ENCODE data around the gene SNORC.

DNA sequence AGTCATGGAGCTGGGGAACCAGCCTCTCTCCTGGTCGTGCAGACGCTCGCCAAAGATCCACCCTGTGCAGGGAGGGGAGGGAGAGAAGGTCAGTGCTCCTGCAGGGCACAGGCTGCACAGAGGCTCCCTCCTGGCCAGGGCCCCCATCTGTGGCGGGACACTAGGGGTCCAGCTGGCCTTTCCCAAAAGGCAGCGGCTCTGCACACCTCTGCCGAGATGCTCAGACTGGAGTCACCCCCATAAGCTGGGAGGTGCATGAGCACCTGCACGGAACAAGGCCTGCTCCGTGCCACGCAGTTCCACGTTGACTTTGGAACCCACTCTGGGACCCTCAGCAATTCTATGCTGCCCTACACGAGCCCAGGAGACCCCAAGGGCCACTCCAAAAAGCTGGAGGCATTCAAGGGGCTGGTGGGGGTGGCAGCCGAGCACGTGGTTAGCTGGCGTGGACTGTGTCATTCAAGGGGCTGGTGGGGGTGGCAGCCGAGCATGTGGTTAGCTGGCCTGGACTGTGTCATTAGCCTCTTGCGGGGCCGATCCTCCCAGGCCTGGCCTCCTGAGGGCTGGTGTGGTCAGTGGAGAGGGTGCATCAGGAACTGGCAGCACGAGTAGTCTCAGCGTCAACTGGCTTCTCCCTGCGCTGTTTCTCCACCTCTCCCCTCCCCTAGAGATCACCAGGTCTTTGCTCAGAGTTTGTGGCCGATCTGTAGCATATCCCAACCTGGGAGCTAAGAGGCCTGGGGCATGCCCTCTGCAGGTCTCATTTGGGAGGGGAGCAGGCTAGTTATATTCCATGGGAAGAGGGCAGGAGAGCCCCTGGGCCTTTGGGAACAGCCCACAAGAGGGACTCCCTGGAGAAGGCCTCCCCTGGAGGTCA lies 9.8 kb downstream of the SNORC start:
- TF ChIP-seq POLR2A (IDR thresholded peaks at IDR 0.05; ENCODE audit: extremely low read depth, insufficient read length), result no peak
- TF ChIP-seq CTCF (IDR thresholded peaks at IDR 0.05; ENCODE audit: low read depth, low read length), result no peak
- no peak for TF ChIP-seq MYC (IDR thresholded peaks at IDR 0.05; ENCODE audit: low read depth, low read length)
